B cell (primary cell): ENCODE measurements around the gene CNBP. TPM values are rescaled to one million over a fixed set of nuclear protein-coding genes. Genes with fewer than 3 reads are reported as not detected.
A peak's percentile ranks its signal among the peaks of the same experiment; 100 is the strongest.

Experiments
- ATAC-seq: fragments of 200-7000 bp; cut with Tn5 transposase; one replicate; pipeline ENCODE4 v1.10.0; 2021; ENCODE audit warnings: low read depth, mild to moderate bottlenecking, moderate number of reproducible peaks, moderate library complexity
- CTCF ChIA-PET: fragments of 350-600 bp; sonication (Branson Sonifier 250); formaldehyde crosslinking; loops from one replicate; lab custom pipeline; 2021; ENCODE audit warnings: antibody characterized with exemption, inconsistent platforms; lab: Charles Lee
- POLR2A ChIA-PET: fragments of 350-600 bp; sonication (Branson Sonifier 250); formaldehyde crosslinking; loops from one replicate; lab custom pipeline; 2021; ENCODE audit warnings: antibody characterized with exemption; lab: Charles Lee
- DNase-seq: peaks from one replicate; pipeline ENCODE4 v3.0.0; 2013
- H2AFZ ChIP-seq: 2 replicates; pipeline ENCODE4 v1.6.1; 2012; ENCODE audit warnings: mild to moderate bottlenecking, low read depth, low read length; ENCODE audit not compliant: insufficient read depth, poor library complexity, severe bottlenecking
- H3K27ac ChIP-seq, 2 donors: 1 replicate in 1 of 2; 2 replicates in 1 of 2; pipeline ENCODE4 v1.5.1; 2012 to 2013; ENCODE audit warnings: low read length in 2 of 2, mild to moderate bottlenecking in 2 of 2, moderate library complexity in 1 of 2
- H3K27me3 ChIP-seq, 4 experiments: fragments of 200-600 bp in 1 of 4; sonication (generic) in 1 of 4; replicated peaks in 1 of 4; 1 replicate in 2 of 4; 2 replicates in 2 of 4; pipeline versions ENCODE4 v1.6.1 to v1.7.0; 2013 to 2016; ENCODE audit warnings: low read length in 3 of 4, mild to moderate bottlenecking in 2 of 4, mixed read lengths in 1 of 4, moderate library complexity in 1 of 4; ENCODE audit not compliant: insufficient read depth in 4 of 4, control insufficient read depth in 3 of 4; ENCODE audit errors: control extremely low read depth in 1 of 4
- H3K36me3 ChIP-seq, 2 experiments: replicated peaks in 1 of 2; 1 replicate in 1 of 2; 2 replicates in 1 of 2; pipeline versions ENCODE4 v1.6.1 to v1.7.1; 2013; ENCODE audit warnings: low read length in 1 of 2; ENCODE audit not compliant: insufficient read depth in 2 of 2, control insufficient read depth in 1 of 2; ENCODE audit errors: control extremely low read depth in 1 of 2, extremely low read depth in 1 of 2
- H3K4me1 ChIP-seq, 2 donors: fragments of 200-600 bp in 1 of 2; sonication (generic) in 1 of 2; 1 replicate in 1 of 2; 2 replicates in 1 of 2; pipeline versions ENCODE4 v1.5.1 to v1.6.1; 2013 to 2017; ENCODE audit warnings: low read length in 2 of 2; ENCODE audit not compliant: control insufficient read depth in 2 of 2, insufficient read depth in 2 of 2
- H3K4me2 ChIP-seq: replicated peaks from 2 replicates; pipeline ENCODE3; 2012; ENCODE audit warnings: mild to moderate bottlenecking, low read depth, low read length; ENCODE audit not compliant: poor library complexity, severe bottlenecking
- H3K4me3 ChIP-seq, 5 experiments: fragments of 200-600 bp in 1 of 5; sonication (generic) in 1 of 5; 1 replicate in 3 of 5; 2 replicates in 2 of 5; pipeline versions ENCODE4 v1.5.1 to v1.7.0; 2011 to 2016; ENCODE audit warnings: low read length in 4 of 5, mild to moderate bottlenecking in 4 of 5, low read depth in 2 of 5, control low read depth in 1 of 5, moderate library complexity in 1 of 5; ENCODE audit not compliant: insufficient read depth in 1 of 5; ENCODE audit errors: control extremely low read depth in 1 of 5, extremely low read depth in 1 of 5
- H3K79me2 ChIP-seq: fragments of 200-600 bp; sonication (generic); one replicate; pipeline ENCODE4 v1.6.0; 2016; ENCODE audit warnings: low read length; ENCODE audit not compliant: control insufficient read depth, insufficient read depth
- H3K9ac ChIP-seq: fragments of 200-600 bp; sonication (generic); 2 replicates; pipeline ENCODE4 v1.6.1; 2017; ENCODE audit warnings: mild to moderate bottlenecking, low read length, moderate library complexity
- H3K9me3 ChIP-seq, 3 donors: one replicate each; pipeline versions ENCODE4 v1.6.1 to v1.7.1; 2013; ENCODE audit warnings: low read length in 2 of 3; ENCODE audit not compliant: control insufficient read depth in 2 of 3, insufficient read depth in 1 of 3; ENCODE audit errors: control extremely low read depth in 1 of 3
- H4K20me1 ChIP-seq: 2 replicates; pipeline ENCODE4 v1.6.0; 2012; ENCODE audit warnings: mild to moderate bottlenecking, low read length; ENCODE audit not compliant: insufficient read depth, control insufficient read depth, poor library complexity, severe bottlenecking
- H3K27ac Mint-ChIP-seq: one replicate; pipeline ENCODE4 v1.8.0; 2021; ENCODE audit warnings: mixed read lengths
- H3K27me3 Mint-ChIP-seq: one replicate; pipeline ENCODE4 v1.8.0; 2021; ENCODE audit warnings: mixed read lengths
- H3K4me1 Mint-ChIP-seq: one replicate; pipeline ENCODE4 v1.8.0; 2021; ENCODE audit warnings: mixed read lengths
- H3K4me3 Mint-ChIP-seq: one replicate; pipeline ENCODE4 v1.8.0; 2021; ENCODE audit warnings: mixed read lengths
- H3K9me3 Mint-ChIP-seq: one replicate; pipeline ENCODE4 v1.8.0; 2022; ENCODE audit warnings: mixed read lengths; ENCODE audit not compliant: insufficient read depth
- CTCF ChIP-seq: fragments of 200-600 bp; IDR thresholded peaks from one replicate; pipeline ENCODE4 v1.8.0; 2022; ENCODE audit warnings: antibody characterized with exemption, mild to moderate bottlenecking
- EZH2 ChIP-seq: IDR thresholded peaks from 2 replicates; pipeline ENCODE4 v1.6.1; 2012; ENCODE audit warnings: borderline replicate concordance, low read depth, mild to moderate bottlenecking, moderate library complexity, low read length; ENCODE audit not compliant: insufficient read depth, poor library complexity, severe bottlenecking
- WGBS: methylation state at CpG from one replicate; pipeline ENCODE4 v1.1.5; 2013; ENCODE audit warnings: missing lambda C conversion rate; ENCODE audit not compliant: insufficient coverage; 5-methylcytosine and 5-hydroxymethylcytosine counted together
- intact Hi-C: fragments of 100-400 bp; cut with micrococcal nuclease; formaldehyde crosslinking; loops from one replicate; pipeline ENCODE4 v1.10.0; 2022
- polyA plus RNA-seq: library from polyadenylated mRNA; depleted of rRNA; stranded (reverse); fragments of >200 nt; gene quantifications from 2 replicates; pipeline ENCODE4 v1.2.3, GENCODE V29; 2012
- total RNA-seq, 2 donors: library from RNA; stranded (reverse); fragments of 120-200 nt in 1 of 2; gene quantifications; 1 replicate in 1 of 2; 2 replicates in 1 of 2; pipeline versions ENCODE4 v1.2.3 to v1.2.4, GENCODE V29; 2013 to 2022

Gene CNBP
- total and polyA plus RNA-seq, 2 donors (not counting 1 experiment from before 2014, with no cell fraction given), result 167 to 304 TPM

GRCh38 chr3:129119365-129120100, 64.2 kb downstream of the CNBP start:
- peaks cover 4% of the 10 kb centered on the region in 2 experiments for H3K36me3 ChIP-seq
- 57% methylated on average over 9 of the region's 13 CpGs for WGBS
- no peaks in the 10 kb centered on the region for H3K27me3 ChIP-seq
- DNase-seq (no peak), ATAC-seq (no peak)
- H3K79me2 ChIP-seq, result peaks cover 49% of the 10 kb centered on the region
- ChIA-PET POLR2A (interaction anchor here (1.0 to 1.6 kb wide), 3 partner anchors 93 to 197 kb away, joined by 3 to 6 read pairs (median 3); a partner anchor contains a TSS), CTCF (interaction anchor here (1.5 to 4.3 kb wide), 6 partner anchors 42 to 205 kb away, joined by 4 to 32 read pairs (median 16); partner anchors contain the start of gene ISY1)
- Mint-ChIP-seq H3K27me3 (no peaks in the 10 kb centered on the region), H3K9me3 (no peaks in the 10 kb centered on the region), H3K4me1 (peaks cover 53% of the 10 kb centered on the region), H3K27ac (peak overlapping the region; percentile 84), H3K4me3 (peak overlapping the region; percentile 88)
- intact Hi-C loops, result loop anchor here (1.0 to 5.0 kb wide), 8 partner anchors 42 to 458 kb away; partner anchors contain the start of genes COPG1 and ISY1
- no peak for TF ChIP-seq EZH2
- TF ChIP-seq CTCF, result no peak
- peak overlapping the region; percentile 98 for H3K4me2 ChIP-seq
- peaks cover 42 to 46% of the 10 kb centered on the region in 2 donors for H3K4me1 ChIP-seq
- no peak overlapping the region for H2AFZ ChIP-seq
- peak overlapping the region; percentile 80 for H3K9ac ChIP-seq
- H3K27ac ChIP-seq, result peak overlapping the region in 1 of 2 donors; percentile 35
- H4K20me1 ChIP-seq, result peaks cover 37% of the 10 kb centered on the region
- no peaks in the 10 kb centered on the region for H3K9me3 ChIP-seq
- peak overlapping the region; percentile 68 to 81 (median 76) for H3K4me3 ChIP-seq

- Histone ChIP-seq H3K9ac (no peak overlapping the region), H3K9me3 (no peaks in the 10 kb centered on the region), H3K27ac (no peak overlapping the region), H3K27me3 (no peaks in the 10 kb centered on the region), H3K4me3 (peak overlapping the region in 1 of 5 experiments; percentile 72), H3K4me1 (peaks cover 41 to 46% of the 10 kb centered on the region in 2 donors), H3K4me2 (peak overlapping the region; percentile 98), H2AFZ (no peak overlapping the region), H3K79me2 (peaks cover 57% of the 10 kb centered on the region), H3K36me3 (peaks cover 4% of the 10 kb centered on the region in 2 experiments), H4K20me1 (peaks cover 43% of the 10 kb centered on the region)
- CTCF ChIA-PET, result interaction anchor here (0.6 to 4.2 kb wide), 5 partner anchors 35 to 205 kb away, joined by 3 to 32 read pairs (median 5); a partner anchor contains a TSS
- Mint-ChIP-seq H3K4me3 (peak overlapping the region; percentile 37), H3K9me3 (no peaks in the 10 kb centered on the region), H3K27me3 (no peaks in the 10 kb centered on the region), H3K27ac (peak overlapping the region; percentile 15), H3K4me1 (peaks cover 52% of the 10 kb centered on the region)
- intact Hi-C loops, result no loop called here
- POLR2A ChIA-PET, result no interaction called here
- TF ChIP-seq EZH2 (no peak), CTCF (no peak)
- 79% methylated on average over 4 of the region's 5 CpGs for WGBS
- no peak for ATAC-seq
- no peak for DNase-seq
These were observed 65.0 kb downstream of the CNBP start for GRCh38 chr3:129118745-129119144.
